Hepatocyte (in vitro differentiated cells): ENCODE data around the gene MIEN1.

ENCODE experiments used
- EZH2 ChIP-seq: fragments of 200-600 bp; sonication (generic); IDR thresholded peaks from 2 replicates; pipeline ENCODE4 v1.6.1; 2016; ENCODE audit warnings: antibody characterized with exemption, mild to moderate bottlenecking, borderline replicate concordance
- TF ChIP-seq, protein P1 (sequence below): fragments of 200-600 bp; sonication (generic); IDR thresholded peaks from 2 replicates; pipeline ENCODE4 v1.5.1; 2016; ENCODE audit warnings: antibody characterized with exemption, mild to moderate bottlenecking; ENCODE audit not compliant: poor library complexity

GRCh38 chr17:39729280-39729851 lies 966 bp downstream of the MIEN1 start:
- TF ChIP-seq, protein P1, sequence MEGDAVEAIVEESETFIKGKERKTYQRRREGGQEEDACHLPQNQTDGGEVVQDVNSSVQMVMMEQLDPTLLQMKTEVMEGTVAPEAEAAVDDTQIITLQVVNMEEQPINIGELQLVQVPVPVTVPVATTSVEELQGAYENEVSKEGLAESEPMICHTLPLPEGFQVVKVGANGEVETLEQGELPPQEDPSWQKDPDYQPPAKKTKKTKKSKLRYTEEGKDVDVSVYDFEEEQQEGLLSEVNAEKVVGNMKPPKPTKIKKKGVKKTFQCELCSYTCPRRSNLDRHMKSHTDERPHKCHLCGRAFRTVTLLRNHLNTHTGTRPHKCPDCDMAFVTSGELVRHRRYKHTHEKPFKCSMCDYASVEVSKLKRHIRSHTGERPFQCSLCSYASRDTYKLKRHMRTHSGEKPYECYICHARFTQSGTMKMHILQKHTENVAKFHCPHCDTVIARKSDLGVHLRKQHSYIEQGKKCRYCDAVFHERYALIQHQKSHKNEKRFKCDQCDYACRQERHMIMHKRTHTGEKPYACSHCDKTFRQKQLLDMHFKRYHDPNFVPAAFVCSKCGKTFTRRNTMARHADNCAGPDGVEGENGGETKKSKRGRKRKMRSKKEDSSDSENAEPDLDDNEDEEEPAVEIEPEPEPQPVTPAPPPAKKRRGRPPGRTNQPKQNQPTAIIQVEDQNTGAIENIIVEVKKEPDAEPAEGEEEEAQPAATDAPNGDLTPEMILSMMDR = no peak
- TF ChIP-seq EZH2 = no peak
